D721Med (cell line): ENCODE results near the gene RPAP3.

Source experiments
- DNase-seq: peaks from one replicate; pipeline ENCODE4 v3.0.0; 2011; ENCODE audit warnings: low spot score; ENCODE audit not compliant: insufficient read length
- FAIRE-seq: peaks from 2 replicates; lab custom pipeline; 2011; peaks lifted over from hg19 to GRCh38; lab: Jason Lieb, UNC
- CTCF ChIP-seq: IDR thresholded peaks from 2 replicates; pipeline ENCODE4 v1.5.1; 2012; ENCODE audit warnings: mild to moderate bottlenecking, control low read depth; ENCODE audit not compliant: insufficient read depth; ENCODE audit errors: missing control alignments

Gene RPAP3

DNA sequence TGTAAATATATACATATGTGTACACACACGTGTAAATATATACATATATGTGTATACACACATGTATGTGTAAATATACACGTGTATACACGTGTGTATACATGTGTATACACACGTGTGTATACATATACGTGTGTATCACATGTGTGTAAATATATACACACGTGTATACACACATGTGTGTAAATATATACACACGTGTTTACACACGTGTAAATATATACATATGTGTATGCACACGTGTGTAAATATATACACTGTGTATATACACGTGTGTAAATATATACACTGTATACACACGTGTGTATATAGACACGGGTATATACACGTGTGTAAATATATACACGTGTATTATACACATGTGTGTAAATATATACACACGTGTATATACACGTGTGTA, 71.7 kb downstream of the RPAP3 start:
- DNase-seq: no peak
- no peak for FAIRE-seq
- TF ChIP-seq CTCF: no peak

DNA sequence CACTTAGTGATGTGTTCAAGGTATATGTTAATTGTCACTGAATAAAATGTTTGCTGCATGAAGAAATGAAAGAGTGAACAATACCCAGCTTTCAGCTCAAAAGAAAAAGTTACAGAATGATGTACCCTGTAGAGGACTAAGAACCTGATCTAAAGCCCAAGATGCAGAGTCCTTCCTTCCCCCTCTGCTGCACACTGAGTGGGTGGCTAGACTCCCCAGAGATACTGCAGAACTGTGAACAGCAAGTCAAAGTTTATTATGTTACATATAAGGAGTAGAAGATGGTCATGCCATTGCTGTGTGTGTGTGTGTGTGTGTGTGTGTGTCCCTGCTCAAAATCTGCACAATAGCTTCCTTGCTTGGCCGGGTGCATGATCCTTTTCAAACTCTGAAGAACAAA, 83.9 kb downstream of the RPAP3 start:
- no peak for TF ChIP-seq CTCF
- no peak for DNase-seq
- FAIRE-seq: no peak

DNA sequence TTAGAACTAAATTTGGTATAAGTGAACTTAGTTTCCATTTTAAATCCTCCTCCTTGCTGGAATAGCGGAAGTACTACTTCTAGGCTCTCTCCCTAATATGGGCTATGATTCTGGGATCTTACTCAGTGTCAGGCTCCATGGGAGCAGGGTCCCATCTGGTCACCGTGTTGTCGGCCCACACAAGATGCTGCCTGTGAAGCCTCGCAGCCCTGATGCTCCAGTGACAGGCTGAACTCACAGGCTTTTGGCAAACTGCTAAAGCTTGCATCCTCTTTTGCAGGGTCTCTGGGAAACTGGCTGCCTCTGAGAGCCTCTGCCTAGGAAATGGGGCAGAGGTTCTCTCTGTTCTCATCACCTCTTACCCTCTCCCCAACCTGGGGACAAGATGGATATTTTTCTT, 88.4 kb downstream of the RPAP3 start:
- FAIRE-seq (no peak), DNase-seq (no peak)
- no peak for TF ChIP-seq CTCF

GRCh38 chr12:47616440-47616839, 89.4 kb downstream of the RPAP3 start:
- FAIRE-seq (no peak), DNase-seq (no peak)
- TF ChIP-seq CTCF: no peak

- FAIRE-seq (no peak), DNase-seq (no peak)
- TF ChIP-seq CTCF: no peak
These were observed 90.1 kb downstream of the RPAP3 start for GRCh38 chr12:47615711-47616110.

GRCh38 chr12:47614521-47614920, 91.3 kb downstream of the RPAP3 start:
- no peak for FAIRE-seq
- no peak for TF ChIP-seq CTCF
- DNase-seq: no peak

DNA sequence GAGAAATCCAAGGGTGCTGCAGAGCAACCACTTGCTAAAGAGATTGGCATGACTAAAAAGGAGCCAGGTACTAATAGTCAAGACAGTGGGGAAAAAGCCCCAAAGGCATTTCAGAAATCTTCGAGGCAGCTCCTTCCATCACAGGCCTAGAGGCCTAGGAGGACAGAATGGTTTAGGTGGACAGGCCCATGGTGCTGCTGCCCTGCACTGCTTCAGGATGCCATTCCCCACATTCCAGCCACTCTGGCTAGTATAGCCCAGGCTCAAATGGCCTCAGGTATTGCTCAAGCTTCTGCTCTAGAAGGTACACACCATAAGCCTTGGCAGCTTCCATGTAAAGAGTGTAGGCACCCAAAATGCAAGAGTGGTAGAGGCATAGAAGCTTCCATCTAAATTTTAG, 92.9 kb downstream of the RPAP3 start:
- FAIRE-seq (no peak), DNase-seq (no peak)
- TF ChIP-seq CTCF: no peak
